Suppressor macrophage (primary cell): ENCODE measurements around the gene PLEKHG4B.
"Not testable (repeated sequence)": the region's sequence is repeated elsewhere in the genome, so short reads cannot be mapped to it uniquely, and the experiment has no call there.

ENCODE experiments used
- DNase-seq, 4 experiments: peaks; one replicate each; pipeline ENCODE4 v3.0.0-alpha.2; 2020 to 2022

The PLEKHG4B gene

DNA sequence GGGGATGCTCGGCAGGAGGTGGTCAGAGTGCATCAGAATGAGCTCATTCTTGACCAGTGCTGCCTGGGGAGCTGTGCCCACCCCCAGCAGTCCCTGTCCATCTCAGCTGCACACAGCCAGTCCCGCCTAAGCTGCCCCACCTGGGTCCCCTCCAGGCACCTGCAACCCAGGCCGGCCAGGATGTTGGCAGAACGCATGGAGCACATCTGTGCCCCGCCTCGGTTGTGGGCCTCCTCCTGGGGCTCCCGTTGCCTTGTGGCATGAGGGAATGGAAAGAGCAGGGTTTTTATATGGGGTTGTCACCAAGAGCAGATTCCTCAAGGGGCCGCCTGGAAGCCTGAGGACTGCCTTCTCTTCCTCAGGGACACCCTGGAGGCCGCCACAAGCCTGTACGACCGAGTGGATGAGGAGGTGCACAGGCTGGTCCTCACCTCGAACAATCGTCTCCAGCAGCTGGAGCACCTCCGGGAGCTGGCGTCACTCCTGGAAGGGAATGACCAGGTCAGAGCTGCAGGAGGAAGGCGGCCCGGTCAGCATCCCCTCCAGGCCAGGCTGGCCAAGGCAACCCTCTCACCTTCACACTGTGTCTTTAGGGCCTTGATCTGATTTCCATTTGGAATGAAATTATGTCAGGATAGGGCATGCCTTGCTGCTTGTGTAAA is 64.6 kb downstream of the PLEKHG4B start:
- DNase-seq = no peak

DNA sequence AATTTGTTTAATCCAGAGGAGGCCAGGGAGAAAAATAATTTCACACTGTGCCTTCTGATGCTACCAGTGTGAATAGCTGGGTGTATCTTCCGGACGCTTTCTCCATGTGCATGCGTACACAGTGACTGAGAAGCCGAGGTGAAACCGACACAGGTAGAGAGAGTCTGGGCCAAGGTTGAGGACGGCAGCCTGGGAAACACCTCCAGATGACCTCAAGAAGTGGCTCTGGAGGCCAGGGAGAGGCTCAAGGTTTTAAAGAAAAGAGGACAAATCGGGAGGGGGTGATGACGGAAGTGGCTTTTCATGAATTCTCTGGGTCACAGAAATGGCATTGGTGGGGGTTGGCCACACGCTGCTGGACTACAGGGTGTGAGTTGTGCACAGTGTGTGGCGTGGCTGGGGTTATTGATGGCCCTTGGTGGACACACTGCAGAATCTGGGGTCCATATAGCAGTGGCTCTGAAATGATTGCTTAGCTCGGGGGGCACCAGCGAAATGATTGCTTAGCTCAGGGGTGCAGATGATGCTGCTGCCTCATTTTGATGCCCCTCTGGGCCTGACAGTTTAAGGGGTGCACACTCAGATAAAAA is 65.3 kb downstream of the PLEKHG4B start:
- DNase-seq = no peak

DNA sequence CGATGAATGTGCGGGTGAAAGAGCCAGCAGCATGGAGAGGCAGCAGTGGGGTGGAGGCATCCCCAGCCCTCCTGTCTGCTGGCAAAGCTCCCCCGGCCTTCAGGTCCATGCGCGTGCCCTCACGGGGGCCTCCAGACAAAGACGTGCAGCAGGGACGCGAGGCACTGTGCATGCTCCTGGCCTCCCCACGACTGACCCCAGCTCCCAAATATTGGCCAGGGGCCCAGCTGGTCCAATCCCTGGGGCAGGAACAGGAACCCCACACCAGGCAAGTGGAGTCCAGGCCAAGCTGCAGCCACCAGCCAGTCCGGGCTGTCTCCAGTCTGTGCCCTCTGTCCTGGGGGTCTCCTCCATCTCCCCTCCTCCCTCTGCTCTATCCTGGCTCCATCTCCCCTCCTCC is 65.8 kb downstream of the PLEKHG4B start:
- no peak for DNase-seq

DNA sequence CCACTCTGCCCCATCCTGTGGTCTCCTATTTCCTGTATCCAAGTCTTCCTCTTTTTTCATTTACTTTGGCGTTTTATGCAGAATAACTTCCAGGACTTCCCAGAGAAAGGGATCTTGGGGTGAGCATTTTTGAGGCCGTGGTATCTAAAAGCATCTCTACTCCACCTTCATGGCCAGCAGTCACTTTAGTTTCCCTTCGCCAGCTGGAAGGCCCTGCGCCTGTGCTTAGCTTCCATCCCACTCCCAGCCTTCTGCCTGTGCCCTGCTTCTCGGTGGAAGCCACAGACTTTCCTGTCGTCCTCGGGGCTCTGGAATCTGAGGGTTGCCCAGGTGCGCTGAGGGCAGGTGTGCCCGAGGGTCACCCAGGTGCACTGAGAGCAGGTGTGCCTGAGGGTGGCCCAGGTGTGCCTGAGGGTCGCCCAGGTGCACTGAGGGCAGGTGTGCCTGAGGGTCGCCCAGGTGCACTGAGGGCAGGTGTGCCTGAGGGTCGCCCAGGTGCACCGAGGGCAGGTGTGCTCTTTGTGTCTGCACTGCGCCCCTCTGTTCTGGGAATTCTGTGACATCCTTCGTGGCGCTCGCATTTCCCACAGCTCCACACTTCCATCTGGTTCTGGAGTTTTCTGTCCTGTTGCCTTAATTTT is 67.0 kb downstream of the PLEKHG4B start:
- DNase-seq = no peak

DNA sequence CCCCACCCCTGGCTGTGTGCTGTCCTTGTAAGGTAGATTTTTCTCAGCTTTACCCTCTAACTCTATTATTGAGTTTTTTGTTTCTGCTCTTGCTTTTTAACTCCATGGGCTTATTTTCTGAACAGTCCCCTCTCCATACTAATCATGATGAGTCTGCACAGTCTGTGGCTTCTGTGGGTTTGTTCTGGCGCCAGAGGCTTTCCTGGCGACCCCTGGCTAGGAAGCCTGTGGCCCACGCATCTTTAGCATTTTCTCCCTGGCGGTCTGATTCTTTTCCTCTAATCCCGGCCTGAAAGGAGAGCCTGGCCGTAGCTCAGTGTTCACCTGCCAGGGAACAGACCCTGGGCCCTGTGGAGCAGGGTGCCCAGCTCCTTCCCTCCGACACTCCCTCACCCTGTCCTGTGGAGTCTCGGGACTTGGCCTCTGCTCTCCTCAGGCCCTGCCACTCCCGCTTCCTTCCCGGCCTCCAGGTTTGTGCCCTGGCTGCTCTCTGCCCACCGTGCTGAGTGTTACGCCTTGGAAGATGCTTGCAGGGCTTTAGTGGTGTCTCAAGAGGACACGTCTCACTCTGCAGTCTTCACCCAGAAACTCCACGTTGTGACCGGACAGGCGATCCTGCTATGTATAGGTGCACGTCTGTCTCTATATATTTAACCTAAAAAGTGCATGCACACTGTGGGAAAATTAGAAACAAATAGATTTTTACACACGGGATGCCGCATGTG is 67.6 kb downstream of the PLEKHG4B start:
- no peak for DNase-seq

DNA sequence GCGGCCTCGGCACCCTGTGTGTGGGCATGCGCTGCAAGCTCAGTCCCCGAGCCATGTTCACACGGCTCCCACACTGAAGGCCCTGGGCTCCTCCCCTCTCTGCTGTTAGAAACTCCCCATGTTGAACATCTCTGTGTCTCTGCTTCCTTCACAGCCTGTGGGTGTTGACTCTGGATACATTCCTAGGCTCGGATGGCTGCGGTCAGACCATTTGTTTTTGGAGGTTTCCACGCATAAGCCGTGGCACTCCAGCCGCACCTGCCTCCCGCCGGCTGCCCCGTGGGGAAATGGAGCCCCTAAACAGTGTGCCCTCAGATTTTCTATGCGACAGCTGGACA is 68.2 kb downstream of the PLEKHG4B start:
- no peak for DNase-seq

DNA sequence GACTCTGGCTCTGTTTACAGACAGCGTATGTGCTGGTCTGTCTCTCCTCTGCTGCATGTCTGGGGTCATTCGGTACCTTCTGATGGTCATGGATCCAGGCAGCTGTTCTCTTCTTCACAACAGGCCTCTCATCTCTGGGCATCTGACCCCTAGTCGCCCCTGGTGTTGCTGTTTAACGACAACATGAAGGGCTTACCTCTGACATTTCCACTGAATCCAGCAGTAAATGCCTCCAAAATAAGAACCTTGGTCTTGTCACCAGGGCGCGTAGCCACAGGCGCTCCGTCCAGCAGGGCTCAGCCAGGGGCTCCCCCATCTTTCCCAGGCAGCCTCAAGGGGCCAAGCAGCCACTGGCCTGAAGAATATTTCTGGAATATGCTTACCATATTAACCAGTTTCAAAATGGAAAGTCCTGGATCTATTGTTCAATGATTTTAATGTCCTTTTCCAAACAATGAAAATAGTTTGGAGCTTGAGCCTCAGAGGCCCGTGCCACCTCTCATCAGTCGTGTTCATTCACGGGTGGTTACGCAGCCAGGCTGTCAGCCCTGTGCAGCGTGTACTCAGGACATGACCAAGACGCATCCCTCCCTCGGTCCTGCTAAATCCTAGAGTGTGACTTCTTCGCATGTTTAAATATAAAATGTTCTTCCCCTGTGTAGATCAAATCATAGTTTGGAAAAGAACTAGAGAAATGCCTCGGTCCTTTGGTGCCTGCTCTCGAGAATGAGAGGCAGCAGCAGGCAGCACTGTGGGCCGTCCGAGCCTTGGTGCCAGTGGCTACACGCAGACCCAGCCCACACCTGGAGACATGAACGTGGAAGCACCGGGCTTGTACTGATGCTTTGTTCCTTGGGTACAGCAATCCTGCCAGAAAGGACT is 69.2 kb downstream of the PLEKHG4B start:
- DNase-seq = no peak

DNA sequence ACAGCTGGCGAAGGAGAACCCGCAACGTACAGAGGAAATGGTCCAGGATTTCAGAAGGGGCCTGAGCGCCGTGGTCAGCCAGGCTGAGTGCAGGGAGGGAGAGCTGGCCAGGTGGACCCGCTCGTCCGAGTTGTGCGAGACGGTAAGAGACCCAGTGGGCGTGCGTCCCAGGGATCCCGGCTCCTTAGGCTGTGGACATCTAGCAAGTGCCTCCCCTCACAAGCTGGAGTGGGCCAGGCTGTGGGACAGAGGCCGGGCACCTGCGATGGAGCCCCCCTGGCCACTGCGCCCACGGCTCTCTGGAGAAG is 69.8 kb downstream of the PLEKHG4B start:
- DNase-seq = no peak

DNA sequence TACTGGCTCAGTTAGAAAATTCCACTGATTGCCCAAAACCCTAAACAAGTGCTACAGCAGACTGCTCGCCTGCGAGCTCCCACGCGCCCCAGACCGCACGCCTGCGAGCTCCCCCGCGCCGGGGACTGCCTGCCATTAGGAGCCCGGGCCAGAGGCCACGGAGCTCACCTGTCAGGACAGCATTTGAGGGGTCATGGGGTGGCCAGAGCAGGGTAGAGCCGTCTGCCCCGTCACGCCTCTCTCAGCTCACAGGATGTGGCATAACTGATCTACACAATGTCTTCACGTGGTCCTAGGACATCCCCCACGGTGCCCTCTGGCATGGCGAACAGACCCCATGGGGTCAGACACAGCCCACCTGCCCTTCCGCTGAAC is 70.2 kb downstream of the PLEKHG4B start:
- DNase-seq = no peak

DNA sequence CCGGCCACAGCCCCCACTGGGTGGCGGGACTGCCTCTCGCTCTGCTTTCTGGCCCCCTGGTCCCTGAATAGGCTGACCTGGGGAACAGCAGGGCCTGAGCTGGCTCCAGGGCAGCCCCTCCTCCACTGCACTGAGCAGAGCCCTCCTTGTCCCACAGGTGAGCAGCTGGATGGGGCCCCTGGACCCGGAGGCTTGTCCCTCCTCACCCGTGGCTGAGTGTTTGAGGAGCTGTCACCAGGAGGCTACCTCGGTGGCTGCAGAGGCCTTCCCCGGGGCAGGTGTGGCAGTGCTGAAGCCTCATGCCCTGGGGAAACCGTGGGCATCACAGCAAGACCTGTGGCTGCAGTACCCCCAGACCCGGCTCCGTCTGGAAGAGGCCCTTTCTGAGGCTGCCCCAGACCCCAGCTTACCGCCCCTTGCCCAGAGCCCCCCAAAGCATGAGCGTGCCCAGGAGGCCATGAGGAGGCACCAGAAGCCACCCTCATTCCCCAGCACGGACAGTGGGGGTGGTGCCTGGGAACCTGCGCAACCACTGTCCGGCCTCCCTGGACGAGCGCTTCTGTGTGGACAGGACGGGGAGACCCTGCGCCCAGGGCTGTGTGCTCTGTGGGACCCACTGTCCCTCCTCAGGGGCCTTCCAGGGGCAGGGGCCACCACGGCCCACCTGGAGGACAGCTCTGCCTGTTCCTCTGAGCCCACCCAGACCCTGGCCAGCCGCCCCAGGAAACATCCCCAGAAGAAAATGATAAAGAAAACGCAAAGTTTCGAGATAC is 70.8 kb downstream of the PLEKHG4B start:
- DNase-seq = no peak

DNA sequence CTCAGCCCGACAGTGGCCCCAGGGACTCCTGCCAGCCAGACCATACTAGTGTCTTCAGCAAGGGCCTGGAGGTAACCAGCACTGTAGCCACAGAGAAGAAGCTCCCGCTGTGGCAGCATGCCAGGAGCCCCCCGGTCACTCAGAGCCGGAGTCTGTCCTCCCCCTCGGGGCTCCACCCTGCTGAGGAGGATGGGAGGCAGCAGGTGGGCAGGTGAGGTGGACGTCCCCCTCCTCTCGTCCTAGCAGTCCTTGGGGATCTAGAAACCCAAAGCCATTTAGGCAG is 71.3 kb downstream of the PLEKHG4B start:
- no peak for DNase-seq

DNA sequence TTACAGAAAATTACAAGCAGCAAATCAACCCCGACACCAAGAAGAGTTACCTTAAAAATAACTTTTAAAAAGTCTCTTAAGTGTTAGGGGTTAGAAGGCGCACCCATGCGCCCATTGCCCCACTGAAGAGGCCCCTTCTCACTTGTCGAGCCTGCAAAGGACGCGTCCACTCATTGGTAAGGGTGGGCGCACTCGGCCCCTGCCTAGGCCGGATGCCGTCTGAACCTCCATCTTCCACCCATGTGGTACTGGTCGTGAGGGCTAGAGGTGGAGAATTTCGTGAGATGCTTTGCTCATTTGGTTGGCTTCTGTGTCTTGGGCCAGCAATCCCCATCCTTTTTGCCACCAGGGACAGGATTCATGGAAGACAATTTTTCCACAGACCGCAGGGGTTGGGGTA is 71.9 kb downstream of the PLEKHG4B start:
- no peak for DNase-seq

DNA sequence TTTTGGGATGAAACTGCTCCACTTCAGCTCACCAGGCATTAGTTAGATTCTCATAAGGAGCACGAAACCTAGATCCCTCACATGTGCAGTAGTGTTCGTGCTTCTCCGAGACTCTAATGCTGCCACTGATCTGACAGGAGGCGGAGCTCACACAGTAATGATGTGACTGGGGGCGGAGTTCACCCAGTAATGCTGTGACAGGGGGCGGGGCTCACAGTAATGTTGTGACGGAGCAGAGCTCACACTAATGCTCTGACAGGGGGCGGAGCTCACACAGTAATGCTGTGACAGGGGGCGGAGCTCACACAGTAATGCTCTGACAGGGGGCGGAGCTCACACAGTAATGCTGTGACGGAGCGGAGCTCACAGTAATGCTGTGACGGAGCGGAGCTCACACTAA is 72.3 kb downstream of the PLEKHG4B start:
- no peak for DNase-seq

DNA sequence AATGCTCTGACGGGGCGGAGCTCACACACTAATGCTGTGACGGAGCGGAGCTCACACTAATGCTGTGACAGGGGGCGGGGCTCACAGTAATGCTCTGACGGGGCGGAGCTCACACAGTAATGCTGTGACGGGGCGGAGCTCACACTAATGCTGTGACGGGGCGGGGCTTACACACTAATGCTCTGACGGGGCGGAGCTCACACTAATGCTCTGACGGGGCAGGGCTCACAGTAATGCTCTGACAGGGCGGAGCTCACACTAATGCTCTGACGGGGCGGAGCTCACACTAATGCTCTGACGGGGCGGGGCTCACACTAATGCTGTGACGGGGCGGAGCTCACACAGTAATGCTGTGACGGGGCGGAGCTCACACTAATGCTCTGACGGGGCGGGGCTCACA is 72.8 kb downstream of the PLEKHG4B start:
- DNase-seq = not testable (repeated sequence)

DNA sequence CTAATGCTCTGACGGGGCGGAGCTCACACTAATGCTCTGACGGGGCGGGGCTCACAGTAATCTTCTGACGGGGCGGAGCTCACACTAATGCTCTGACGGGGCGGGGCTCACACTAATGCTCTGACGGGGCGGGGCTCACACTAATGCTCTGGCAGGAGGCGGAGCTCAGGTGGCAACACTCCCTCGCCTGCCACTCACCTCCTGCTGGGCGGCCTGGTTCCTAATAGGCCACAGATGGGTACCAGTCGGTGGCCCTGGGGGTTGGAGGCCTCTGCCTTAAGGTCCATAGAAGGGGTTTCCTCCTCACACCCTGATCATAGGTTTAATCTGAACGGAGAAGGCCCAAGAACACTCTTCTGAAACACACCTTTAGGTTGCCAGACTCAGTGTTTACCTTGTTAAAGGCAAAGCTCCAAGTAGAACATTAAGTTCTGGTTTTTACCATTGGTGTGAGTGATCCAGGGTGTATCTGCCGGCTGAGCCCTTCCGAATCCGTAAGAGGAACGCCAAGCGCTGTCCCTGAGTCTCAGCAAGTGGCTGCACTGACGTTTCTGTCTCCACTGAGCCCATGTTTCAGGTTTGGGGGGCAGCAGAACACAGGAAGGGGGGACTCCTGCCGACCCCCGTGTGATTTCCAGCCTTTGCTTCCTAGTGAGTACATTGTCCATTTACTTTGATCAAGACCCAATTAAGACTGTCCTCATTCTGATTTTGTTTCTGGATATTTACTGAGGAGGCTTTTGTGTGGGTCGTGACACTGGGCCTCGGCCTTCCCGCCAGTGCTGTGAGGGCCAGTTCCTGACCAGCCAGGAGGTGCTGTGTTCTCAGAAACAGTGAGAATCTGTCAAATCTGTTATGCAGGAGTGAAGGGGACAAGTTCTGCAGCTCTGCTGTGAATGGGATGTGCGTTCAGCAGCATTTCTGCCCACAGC is 74.7 kb downstream of the PLEKHG4B start:
- no peak for DNase-seq

DNA sequence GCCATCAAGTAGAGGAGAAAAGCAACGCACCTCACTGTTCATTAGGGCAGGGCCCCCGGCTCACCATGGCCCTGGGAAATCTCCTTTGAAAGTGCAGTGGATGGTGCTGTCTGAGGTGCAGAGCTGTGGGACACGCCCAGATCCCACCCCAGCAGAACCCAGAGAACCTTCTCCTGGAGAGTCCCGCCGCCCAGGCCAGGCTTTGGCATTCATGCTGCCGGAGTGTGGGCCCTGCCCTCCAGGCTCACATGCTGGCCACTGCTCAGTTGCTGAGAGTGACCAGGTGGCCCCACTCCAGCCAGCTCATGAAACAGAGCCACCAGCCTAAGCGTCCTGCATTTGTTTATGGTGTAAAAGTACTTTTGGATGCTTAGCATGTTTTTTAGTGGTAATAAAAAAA is 75.5 kb downstream of the PLEKHG4B start:
- no peak for DNase-seq

DNA sequence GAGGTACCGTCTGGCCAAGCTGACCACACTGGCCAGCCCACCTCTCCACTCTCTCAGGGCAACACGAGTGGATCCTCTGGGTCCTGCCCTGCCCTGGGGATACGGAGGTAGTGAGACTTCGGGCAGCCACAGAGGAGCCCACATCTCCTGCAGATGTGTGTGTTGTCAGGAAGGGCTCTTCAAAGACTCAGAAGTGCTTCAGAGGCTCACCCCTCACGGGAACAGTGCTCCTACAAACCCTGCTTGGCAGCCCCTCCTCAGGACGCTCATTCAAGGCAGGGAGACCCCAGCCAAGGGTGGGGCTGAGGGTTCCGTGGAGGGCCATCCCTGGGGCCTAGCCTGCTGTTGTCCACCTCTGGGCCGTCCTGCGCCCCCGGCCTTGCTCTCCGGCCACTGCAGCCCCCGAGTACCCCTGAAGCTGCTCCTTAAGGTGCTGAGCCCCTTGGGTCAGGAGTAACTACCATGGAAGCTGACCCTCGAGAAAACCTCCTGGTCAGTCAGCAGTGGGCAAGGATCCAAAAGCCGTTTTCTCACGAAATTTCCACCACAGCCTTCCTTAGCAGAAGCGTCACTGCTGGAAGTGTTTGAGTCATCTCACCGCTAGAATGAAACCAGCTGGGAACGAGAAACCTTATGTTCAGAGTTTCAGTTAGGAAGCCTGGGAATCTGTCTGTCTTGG is 76.2 kb downstream of the PLEKHG4B start:
- DNase-seq = no peak

DNA sequence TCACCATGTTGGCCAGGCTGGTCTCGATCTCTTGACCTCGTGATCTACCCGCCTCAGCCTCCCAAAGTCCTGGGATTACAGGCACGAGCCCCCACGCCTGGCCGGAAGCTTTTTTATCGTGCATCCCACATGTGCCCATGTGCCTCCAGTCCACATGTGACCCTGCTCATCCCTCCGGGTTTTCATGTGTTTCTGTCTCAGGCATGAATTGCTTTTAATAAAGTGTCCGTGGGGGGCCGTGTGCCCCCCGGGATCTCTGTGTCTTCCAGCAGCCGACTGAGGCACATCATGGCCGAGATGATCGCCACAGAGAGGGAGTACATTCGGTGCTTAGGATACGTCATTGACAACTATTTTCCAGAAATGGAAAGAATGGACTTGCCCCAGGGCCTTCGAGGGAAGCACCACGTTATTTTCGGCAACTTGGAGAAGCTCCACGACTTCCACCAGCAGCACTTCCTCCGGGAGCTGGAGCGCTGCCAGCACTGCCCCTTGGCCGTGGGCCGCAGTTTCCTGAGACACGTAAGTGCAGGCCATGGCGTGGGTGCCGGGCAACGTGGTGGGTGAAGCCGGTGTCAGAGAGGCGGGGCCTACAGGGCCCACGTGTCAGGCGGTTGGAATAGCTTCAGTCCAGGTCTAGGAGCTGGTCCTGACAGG is 77.2 kb downstream of the PLEKHG4B start:
- DNase-seq = peak; percentile 35 to 74 (median 58)

DNA sequence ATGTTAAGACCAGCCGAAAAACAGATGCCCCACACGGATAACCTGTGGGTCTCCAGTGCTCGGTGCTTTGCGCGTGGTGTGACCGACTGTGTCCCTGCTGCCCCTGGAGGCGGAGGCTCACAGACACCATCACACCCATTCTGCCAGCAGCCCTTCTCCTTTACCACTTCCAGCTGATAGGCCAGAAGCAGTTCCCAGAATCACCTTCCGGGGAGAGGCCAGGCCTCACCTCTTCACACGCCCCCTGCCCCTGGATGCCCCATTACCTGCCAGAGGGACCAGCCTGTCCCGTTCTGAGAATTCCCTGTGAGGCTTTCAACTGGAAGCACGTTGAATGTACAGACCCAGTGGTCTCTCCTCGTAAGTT is 77.7 kb downstream of the PLEKHG4B start:
- no peak for DNase-seq
